GDM1 (cell line): ENCODE results near the gene RUNX2.

Experiments used
- DNase-seq: peaks from one replicate; lab custom pipeline; 2025; lab: John Stamatoyannopoulos, UW

Gene RUNX2

DNA sequence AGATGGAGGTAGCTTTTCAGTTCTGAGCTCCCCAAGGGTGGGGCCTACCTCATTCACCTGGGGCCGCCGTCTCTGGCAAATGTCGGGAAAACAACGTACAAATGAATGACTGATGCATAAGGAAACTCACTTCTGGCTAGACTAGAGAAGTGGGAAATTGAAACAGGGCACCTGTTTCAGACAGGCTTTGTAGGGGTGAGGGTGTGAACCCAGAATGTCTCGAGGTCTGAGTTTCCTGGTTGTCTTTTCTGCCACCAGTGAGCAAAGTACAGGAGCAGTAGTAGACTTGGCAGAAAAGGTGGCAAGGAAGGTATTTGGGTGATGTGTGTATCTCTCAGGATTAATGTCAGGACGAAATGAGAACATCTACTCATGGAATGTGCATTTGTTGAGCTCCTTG lies 379.0 kb downstream of the RUNX2 start:
- DNase-seq: no peak

DNA sequence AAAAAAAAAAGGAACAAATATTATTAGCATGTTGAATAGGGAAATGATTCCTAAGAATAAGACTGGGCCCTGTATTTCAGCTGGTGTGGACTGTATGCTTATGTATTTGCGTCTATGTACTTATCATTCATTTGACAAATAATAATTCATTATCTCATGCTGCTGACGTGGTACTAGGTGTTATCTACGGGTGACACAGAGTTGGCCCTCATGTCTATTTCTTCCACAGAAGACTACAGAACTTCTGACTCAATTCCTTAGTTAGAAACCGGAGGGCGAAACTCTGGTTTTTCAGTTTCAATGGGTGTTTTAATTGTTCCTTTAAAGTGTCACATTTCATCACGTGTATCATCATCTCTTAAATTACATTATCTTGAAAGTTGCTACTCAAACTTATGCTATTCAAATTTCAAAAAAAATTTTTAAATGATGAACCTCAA lies 381.7 kb downstream of the RUNX2 start:
- DNase-seq: no peak

DNA sequence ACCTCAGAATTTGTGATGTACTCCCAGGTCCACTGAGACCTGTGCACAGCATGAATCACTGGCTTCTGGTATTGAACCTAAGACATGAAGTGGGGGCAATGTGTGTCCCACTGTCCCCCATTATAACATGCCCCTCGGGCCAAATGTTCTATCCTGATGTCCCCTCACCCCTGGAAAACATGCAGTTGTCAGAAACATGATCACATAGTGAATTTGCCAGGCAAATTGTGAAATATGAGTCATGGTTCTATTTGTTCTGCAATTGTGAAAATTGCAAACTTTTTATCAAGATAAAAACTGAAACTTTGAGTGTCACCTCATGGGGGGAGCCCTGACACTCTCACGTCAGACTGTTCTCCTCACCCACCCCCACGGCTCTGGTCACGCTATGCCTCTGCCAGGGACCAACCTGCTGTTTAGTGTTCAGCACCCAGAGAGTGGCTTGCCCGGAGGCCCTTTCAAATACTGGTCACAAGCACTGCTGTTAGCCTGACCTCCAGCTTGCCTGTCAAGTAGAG lies 382.2 kb downstream of the RUNX2 start:
- DNase-seq: no peak

DNA sequence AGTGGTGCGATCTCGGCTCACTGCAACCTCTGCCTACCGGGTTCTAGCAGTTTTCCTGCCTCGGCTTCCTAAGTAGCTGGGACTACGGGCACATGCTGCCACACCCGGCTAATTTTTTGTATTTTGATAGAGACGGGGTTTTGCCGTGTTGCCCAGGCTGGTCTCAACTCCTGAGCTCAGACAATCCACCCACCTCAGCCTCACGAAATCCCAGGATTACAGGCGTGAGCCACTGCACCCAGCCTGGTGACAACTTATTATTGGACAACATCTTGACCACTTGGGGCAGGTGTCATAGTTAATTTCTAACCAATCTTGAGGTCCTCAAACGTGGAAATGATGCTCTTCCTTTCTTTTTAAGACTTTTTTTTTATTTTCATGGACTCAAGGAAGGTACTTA lies 383.9 kb downstream of the RUNX2 start:
- DNase-seq: no peak

DNA sequence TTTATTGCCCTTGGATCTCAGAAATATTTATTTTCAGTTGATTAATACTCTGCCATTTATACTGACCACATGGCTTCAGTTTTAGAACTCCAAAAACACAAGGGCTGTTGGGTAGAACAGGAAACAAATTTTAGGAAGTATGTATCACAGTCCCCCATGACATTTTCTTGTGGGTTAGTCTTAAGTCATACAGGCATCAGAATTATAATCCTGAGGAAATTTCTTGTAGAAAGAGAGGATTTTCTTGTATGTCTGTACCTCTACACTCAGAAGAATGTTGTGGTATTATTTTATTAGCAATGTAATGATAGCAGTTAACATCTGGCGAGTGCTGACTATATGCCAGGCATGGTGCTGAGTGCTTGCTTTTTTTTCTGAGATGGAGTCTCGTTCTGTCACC lies 384.7 kb downstream of the RUNX2 start:
- no peak for DNase-seq
